HEK293 (cell line): ENCODE data around the gene LRP1B.

Experiments used
- CTCF ChIA-PET: fragments of 350-600 bp; formaldehyde crosslinking; extraction: SDS; loops from one replicate; lab custom pipeline; 2021; ENCODE audit warnings: antibody characterized with exemption; lab: Yijun Ruan, JAX
- POLR2A ChIA-PET: fragments of 300-600 bp; formaldehyde crosslinking; extraction: SDS; loops from one replicate; lab custom pipeline; 2020; ENCODE audit warnings: antibody characterized with exemption, inconsistent platforms; lab: Yijun Ruan, JAX
- H3K27ac ChIP-seq: fragments of 200-500 bp; sonication (Bioruptor generic); 2 replicates; pipeline ENCODE4 v1.5.1; 2014; ENCODE audit warnings: low read depth, low read length, control low read depth, inconsistent platforms; ENCODE audit errors: extremely low read depth
- H3K36me3 ChIP-seq, 2 experiments: fragments of 200-500 bp in 1 of 2; sonication (Bioruptor generic) in 1 of 2; 1 replicate in 1 of 2; 2 replicates in 1 of 2; pipeline ENCODE4 v1.5.1; 2014 to 2017; ENCODE audit warnings: inconsistent platforms in 2 of 2, low read length in 2 of 2; ENCODE audit not compliant: control insufficient read depth in 2 of 2, insufficient read depth in 1 of 2
- H3K4me1 ChIP-seq: fragments of 200-500 bp; sonication (Bioruptor generic); 2 replicates; pipeline ENCODE4 v1.5.1; 2014; ENCODE audit warnings: mild to moderate bottlenecking, low read length, inconsistent platforms; ENCODE audit not compliant: control insufficient read depth, insufficient read depth
- H3K4me3 ChIP-seq: 2 replicates; pipeline ENCODE4 v1.5.1; 2011; ENCODE audit warnings: low read depth, mild to moderate bottlenecking, control low read depth, low read length, moderate library complexity
- H3K9me3 ChIP-seq: fragments of 200-500 bp; sonication (Bioruptor generic); 2 replicates; pipeline ENCODE4 v1.5.1; 2014; ENCODE audit warnings: low read depth, low read length, inconsistent platforms; ENCODE audit not compliant: control insufficient read depth, insufficient read depth
- BCL6B ChIP-seq: fragments of 450-650 bp; formaldehyde crosslinking; IDR thresholded peaks from 2 replicates; pipeline ENCODE4 v1.5.1; 2017; ENCODE audit warnings: missing biosample characterization, missing genetic modification characterization
- IKZF3 ChIP-seq: fragments of 450-650 bp; IDR thresholded peaks from 2 replicates; pipeline ENCODE4 v1.5.0; 2018; ENCODE audit warnings: missing biosample characterization, mild to moderate bottlenecking, missing genetic modification characterization, moderate library complexity
- KLF16 ChIP-seq: fragments of 450-650 bp; formaldehyde crosslinking; IDR thresholded peaks from 2 replicates; pipeline ENCODE4 v1.5.1; 2017; ENCODE audit warnings: missing biosample characterization, missing genetic modification characterization
- OSR2 ChIP-seq: fragments of 450-650 bp; formaldehyde crosslinking; IDR thresholded peaks from 2 replicates; pipeline ENCODE4 v1.5.1; 2016; ENCODE audit warnings: missing biosample characterization, missing genetic modification characterization
- REST ChIP-seq: fragments of 450-650 bp; formaldehyde crosslinking; IDR thresholded peaks from 2 replicates; pipeline ENCODE4 v1.5.1; 2016; ENCODE audit warnings: missing biosample characterization, missing genetic modification characterization
- YY2 ChIP-seq: fragments of 450-650 bp; formaldehyde crosslinking; IDR thresholded peaks from 2 replicates; pipeline ENCODE4 v1.5.1; 2016; ENCODE audit warnings: missing biosample characterization, missing genetic modification characterization
- ZNF169 ChIP-seq: fragments of 450-650 bp; formaldehyde crosslinking; IDR thresholded peaks from 2 replicates; pipeline ENCODE4 v1.5.1; 2016; ENCODE audit warnings: missing biosample characterization, missing genetic modification characterization
- ZNF184 ChIP-seq: fragments of 450-650 bp; IDR thresholded peaks from 2 replicates; pipeline ENCODE4 v1.5.1; 2018; ENCODE audit warnings: missing biosample characterization, mild to moderate bottlenecking, missing genetic modification characterization
- ZNF202 ChIP-seq: fragments of 450-650 bp; formaldehyde crosslinking; IDR thresholded peaks from 2 replicates; pipeline ENCODE4 v1.5.1; 2016; ENCODE audit warnings: missing biosample characterization, missing genetic modification characterization, borderline replicate concordance
- ZNF324 ChIP-seq: fragments of 450-650 bp; formaldehyde crosslinking; IDR thresholded peaks from 2 replicates; pipeline ENCODE4 v1.5.1; 2016; ENCODE audit warnings: missing biosample characterization, missing genetic modification characterization
- ZNF48 ChIP-seq: fragments of 450-650 bp; formaldehyde crosslinking; IDR thresholded peaks from 2 replicates; pipeline ENCODE4 v1.5.1; 2016; ENCODE audit warnings: missing biosample characterization, missing genetic modification characterization
- ZNF514 ChIP-seq: fragments of 450-650 bp; formaldehyde crosslinking; IDR thresholded peaks from 2 replicates; pipeline ENCODE4 v1.5.1; 2016; ENCODE audit warnings: missing biosample characterization, missing genetic modification characterization
- ZNF664 ChIP-seq: fragments of 450-650 bp; formaldehyde crosslinking; IDR thresholded peaks from 2 replicates; pipeline ENCODE4 v1.5.1; 2016; ENCODE audit warnings: missing biosample characterization, missing genetic modification characterization
- ZNF777 ChIP-seq: fragments of 450-650 bp; formaldehyde crosslinking; IDR thresholded peaks from 2 replicates; pipeline ENCODE4 v1.5.1; 2017; ENCODE audit warnings: missing biosample characterization, missing genetic modification characterization, borderline replicate concordance
- ZNF843 ChIP-seq: fragments of 450-650 bp; formaldehyde crosslinking; IDR thresholded peaks from 2 replicates; pipeline ENCODE4 v1.5.1; 2016; ENCODE audit warnings: missing biosample characterization, missing genetic modification characterization
- ZSCAN4 ChIP-seq: fragments of 450-650 bp; formaldehyde crosslinking; IDR thresholded peaks from 2 replicates; pipeline ENCODE4 v1.5.1; 2017; ENCODE audit warnings: missing biosample characterization, missing genetic modification characterization
- ZSCAN5A ChIP-seq: fragments of 450-650 bp; formaldehyde crosslinking; IDR thresholded peaks from 2 replicates; pipeline ENCODE4 v1.5.1; 2016; ENCODE audit warnings: missing biosample characterization, missing genetic modification characterization
- TF ChIP-seq, protein P1 (sequence below): fragments of 450-650 bp; formaldehyde crosslinking; IDR thresholded peaks from 2 replicates; pipeline ENCODE4 v1.5.0; 2017; ENCODE audit warnings: missing biosample characterization, missing genetic modification characterization, borderline replicate concordance
- TF ChIP-seq, protein P2 (sequence below): fragments of 450-650 bp; formaldehyde crosslinking; IDR thresholded peaks from 2 replicates; pipeline ENCODE4 v1.5.1; 2017; ENCODE audit warnings: missing biosample characterization, missing genetic modification characterization
- TF ChIP-seq, protein P3 (sequence below): fragments of 450-650 bp; IDR thresholded peaks from 2 replicates; pipeline ENCODE4 v1.5.1; 2018; ENCODE audit warnings: missing biosample characterization, missing genetic modification characterization

The LRP1B gene

DNA sequence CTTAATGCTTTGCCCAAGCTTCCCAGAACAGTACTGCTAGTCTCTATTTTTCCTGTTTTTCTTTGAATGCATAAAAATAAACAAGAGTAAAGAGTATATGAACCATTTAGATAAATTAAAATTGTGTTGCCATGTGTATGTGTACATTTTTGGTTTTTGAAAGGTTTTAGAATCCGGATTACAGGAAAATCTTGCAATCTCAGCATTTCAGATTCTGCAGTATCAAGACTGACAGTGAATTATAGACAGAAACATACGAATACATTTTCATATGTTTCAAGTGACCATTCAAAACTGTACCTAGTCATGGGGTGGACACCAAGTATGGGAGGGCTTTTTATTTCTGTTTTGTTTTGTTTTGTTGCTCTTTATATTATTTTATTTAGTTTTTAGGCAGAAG lies 604.1 kb downstream of the LRP1B start:
- ChIA-PET CTCF (no interaction called here), POLR2A (no interaction called here)
- no peak overlapping the region for H3K4me3 ChIP-seq
- no peaks in the 10 kb centered on the region for H3K9me3 ChIP-seq
- no peak overlapping the region for H3K27ac ChIP-seq
- TF ChIP-seq ZNF169 (tag by site-specific recombination) (no peak), ZNF202 (tag by site-specific recombination) (no peak), ZNF48 (tag by site-specific recombination) (no peak), ZNF843 (no peak), OSR2 (tag by site-specific recombination) (no peak), KLF16 (tag by site-specific recombination) (no peak), ZNF664 (tag by site-specific recombination) (no peak), YY2 (tag by site-specific recombination) (no peak), BCL6B (tag by site-specific recombination) (no peak), ZSCAN4 (tag by site-specific recombination) (no peak), ZSCAN5A (tag by site-specific recombination) (no peak)
- TF ChIP-seq, protein P1, sequence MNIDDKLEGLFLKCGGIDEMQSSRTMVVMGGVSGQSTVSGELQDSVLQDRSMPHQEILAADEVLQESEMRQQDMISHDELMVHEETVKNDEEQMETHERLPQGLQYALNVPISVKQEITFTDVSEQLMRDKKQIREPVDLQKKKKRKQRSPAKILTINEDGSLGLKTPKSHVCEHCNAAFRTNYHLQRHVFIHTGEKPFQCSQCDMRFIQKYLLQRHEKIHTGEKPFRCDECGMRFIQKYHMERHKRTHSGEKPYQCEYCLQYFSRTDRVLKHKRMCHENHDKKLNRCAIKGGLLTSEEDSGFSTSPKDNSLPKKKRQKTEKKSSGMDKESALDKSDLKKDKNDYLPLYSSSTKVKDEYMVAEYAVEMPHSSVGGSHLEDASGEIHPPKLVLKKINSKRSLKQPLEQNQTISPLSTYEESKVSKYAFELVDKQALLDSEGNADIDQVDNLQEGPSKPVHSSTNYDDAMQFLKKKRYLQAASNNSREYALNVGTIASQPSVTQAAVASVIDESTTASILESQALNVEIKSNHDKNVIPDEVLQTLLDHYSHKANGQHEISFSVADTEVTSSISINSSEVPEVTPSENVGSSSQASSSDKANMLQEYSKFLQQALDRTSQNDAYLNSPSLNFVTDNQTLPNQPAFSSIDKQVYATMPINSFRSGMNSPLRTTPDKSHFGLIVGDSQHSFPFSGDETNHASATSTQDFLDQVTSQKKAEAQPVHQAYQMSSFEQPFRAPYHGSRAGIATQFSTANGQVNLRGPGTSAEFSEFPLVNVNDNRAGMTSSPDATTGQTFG (tag by site-specific recombination) = no peak
- TF ChIP-seq, protein P2, sequence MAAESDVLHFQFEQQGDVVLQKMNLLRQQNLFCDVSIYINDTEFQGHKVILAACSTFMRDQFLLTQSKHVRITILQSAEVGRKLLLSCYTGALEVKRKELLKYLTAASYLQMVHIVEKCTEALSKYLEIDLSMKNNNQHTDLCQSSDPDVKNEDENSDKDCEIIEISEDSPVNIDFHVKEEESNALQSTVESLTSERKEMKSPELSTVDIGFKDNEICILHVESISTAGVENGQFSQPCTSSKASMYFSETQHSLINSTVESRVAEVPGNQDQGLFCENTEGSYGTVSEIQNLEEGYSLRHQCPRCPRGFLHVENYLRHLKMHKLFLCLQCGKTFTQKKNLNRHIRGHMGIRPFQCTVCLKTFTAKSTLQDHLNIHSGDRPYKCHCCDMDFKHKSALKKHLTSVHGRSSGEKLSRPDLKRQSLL = no peak
- TF ChIP-seq, protein P3, sequence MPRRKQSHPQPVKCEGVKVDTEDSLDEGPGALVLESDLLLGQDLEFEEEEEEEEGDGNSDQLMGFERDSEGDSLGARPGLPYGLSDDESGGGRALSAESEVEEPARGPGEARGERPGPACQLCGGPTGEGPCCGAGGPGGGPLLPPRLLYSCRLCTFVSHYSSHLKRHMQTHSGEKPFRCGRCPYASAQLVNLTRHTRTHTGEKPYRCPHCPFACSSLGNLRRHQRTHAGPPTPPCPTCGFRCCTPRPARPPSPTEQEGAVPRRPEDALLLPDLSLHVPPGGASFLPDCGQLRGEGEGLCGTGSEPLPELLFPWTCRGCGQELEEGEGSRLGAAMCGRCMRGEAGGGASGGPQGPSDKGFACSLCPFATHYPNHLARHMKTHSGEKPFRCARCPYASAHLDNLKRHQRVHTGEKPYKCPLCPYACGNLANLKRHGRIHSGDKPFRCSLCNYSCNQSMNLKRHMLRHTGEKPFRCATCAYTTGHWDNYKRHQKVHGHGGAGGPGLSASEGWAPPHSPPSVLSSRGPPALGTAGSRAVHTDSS (tag by site-specific recombination) = no peak
- no peaks in the 10 kb centered on the region for H3K36me3 ChIP-seq
- no peaks in the 10 kb centered on the region for H3K4me1 ChIP-seq

- Histone ChIP-seq H3K27ac (no peak overlapping the region), H3K4me1 (no peaks in the 10 kb centered on the region), H3K4me3 (no peak overlapping the region), H3K9me3 (no peaks in the 10 kb centered on the region), H3K36me3 (no peaks in the 10 kb centered on the region)
- CTCF ChIA-PET = no interaction called here
- no peak for TF ChIP-seq IKZF3 (tag by site-specific recombination)
- no peak for TF ChIP-seq ZNF514 (tag by site-specific recombination)
- no peak for TF ChIP-seq REST (tag by site-specific recombination)
- no peak for TF ChIP-seq ZNF324 (tag by site-specific recombination)
- no peak for TF ChIP-seq ZNF184 (tag by site-specific recombination)
- no peak for TF ChIP-seq ZNF777 (tag by site-specific recombination)
- POLR2A ChIA-PET = no interaction called here
Observed at GRCh38 chr2:141524777-141525176, 606.0 kb downstream of the LRP1B start.
